AG10803 (cell line): ENCODE measurements around the gene MROH2B.

Experiments
- DNase-seq: peaks from one replicate; pipeline ENCODE4 v3.0.0; 2010; ENCODE audit warnings: low read depth
- H3K4me3 ChIP-seq: 2 replicates; pipeline ENCODE4 v1.5.1; 2011; ENCODE audit warnings: mild to moderate bottlenecking, low read length, control low read depth
- TF ChIP-seq, protein P1 (sequence below): conservative IDR thresholded peaks from 2 replicates; pipeline ENCODE4 v1.5.1; 2011; ENCODE audit warnings: mild to moderate bottlenecking, low read length, control low read depth, inconsistent platforms

Gene MROH2B

DNA sequence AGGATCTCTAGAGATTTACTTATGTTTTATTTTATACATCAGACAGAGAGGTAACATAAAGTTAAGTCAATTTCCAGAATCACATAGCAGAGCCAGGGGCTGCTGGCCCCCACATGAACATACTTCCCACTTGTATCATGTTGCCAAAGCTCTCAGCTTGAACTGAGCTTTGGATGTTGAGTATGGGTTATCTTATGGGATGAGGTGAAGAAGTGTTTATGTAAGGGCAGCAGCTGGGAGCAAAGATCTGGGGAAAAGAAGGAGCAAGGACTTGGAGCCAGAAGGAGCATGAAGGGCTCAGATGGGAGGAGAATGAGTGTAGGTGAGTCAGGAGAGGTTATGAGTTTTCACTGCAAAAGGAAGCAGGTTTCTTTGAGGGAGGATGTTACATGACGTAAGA is 72.0 kb downstream of the MROH2B start:
- no peak overlapping the region for H3K4me3 ChIP-seq
- DNase-seq, result no peak

GRCh38 chr5:40995801-40996586 is 75.1 kb downstream of the MROH2B start:
- DNase-seq, result no peak
- TF ChIP-seq, protein P1, sequence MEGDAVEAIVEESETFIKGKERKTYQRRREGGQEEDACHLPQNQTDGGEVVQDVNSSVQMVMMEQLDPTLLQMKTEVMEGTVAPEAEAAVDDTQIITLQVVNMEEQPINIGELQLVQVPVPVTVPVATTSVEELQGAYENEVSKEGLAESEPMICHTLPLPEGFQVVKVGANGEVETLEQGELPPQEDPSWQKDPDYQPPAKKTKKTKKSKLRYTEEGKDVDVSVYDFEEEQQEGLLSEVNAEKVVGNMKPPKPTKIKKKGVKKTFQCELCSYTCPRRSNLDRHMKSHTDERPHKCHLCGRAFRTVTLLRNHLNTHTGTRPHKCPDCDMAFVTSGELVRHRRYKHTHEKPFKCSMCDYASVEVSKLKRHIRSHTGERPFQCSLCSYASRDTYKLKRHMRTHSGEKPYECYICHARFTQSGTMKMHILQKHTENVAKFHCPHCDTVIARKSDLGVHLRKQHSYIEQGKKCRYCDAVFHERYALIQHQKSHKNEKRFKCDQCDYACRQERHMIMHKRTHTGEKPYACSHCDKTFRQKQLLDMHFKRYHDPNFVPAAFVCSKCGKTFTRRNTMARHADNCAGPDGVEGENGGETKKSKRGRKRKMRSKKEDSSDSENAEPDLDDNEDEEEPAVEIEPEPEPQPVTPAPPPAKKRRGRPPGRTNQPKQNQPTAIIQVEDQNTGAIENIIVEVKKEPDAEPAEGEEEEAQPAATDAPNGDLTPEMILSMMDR, result no peak
- H3K4me3 ChIP-seq, result no peak overlapping the region

More for the DNA sequence above, 72.0 kb downstream of the MROH2B start:
- TF ChIP-seq, protein P1, result no peak

- no peak for DNase-seq
- TF ChIP-seq, protein P1, result no peak
- H3K4me3 ChIP-seq, result no peak overlapping the region
These were observed 79.1 kb downstream of the MROH2B start for GRCh38 chr5:40991981-40992559.

DNA sequence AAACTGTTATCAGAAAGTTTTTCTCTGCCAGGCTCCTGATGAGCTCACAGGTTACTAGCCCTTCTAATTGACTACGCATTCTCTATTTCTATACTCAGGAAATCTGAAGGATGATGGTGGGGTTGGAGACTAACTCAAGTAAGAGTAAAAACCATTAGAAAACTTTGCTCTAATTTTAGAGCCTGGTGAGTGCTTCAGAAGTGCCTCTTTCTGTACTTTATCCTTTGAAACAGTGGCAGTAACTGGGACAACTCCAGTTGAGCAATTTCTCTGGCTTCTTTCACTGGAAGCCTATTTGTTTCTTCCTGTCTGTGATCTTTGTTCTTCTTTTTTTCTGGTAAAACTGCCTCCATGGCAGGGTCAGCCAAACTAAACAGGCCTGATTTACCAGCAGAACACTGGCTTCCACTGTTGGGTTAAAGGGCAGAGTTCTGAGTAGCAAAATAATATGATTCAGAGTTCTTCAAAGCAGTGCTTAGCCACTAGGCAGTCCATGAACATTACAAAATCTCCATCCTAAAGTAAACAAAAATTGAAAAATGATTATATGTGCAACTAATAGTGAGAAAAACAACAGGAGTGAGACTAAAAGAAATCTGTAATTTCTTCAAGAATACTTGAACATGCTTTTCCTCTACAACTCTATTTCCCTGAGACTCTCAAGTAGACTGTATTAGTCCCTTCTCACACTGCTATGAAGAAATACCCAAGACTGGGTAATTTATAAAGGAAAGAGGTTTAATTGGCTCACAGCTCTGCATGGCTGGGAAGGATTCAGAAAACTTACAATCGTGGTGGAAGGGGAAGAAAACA is 79.8 kb downstream of the MROH2B start:
- H3K4me3 ChIP-seq, result no peak overlapping the region
- DNase-seq, result no peak
- TF ChIP-seq, protein P1, result no peak

DNA sequence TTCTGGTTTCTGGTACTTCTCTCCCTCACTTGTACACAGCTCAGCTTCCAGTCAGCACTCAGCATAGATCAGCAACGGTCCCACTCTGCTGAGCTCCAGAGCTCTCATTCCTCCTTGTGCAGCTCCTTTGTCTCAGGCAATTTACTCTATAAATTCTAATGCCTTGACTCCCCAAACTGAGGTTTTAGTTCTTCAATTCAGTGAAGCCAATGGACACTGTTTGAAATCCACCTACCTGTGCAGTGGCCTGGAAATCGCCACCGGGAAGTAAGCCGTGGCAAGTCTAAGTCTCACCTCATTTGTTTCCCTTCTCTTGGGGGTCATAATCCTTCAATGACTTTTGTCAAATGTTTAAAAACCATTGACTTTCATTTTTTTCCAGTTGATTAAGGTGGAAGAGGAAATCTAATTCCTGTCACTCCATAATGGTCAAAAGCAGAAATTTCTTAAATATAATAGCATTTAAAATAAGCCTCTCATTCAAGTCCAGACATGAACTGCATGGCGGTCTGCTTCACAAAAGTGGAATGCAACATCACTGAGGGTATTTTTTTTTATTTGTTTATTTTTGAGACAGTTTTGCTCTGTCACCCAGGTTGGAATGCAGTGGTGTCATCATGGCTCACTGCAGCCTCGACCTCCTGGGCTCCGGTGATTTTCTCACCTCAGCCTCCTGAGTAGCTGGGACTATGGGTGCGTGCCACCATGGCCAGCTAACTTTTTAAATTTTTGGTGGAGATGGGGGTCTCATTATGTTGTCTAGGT is 82.2 kb downstream of the MROH2B start:
- H3K4me3 ChIP-seq, result no peak overlapping the region
- no peak for DNase-seq
- TF ChIP-seq, protein P1, result no peak

- TF ChIP-seq, protein P1, result no peak
- no peak for DNase-seq
- no peak overlapping the region for H3K4me3 ChIP-seq
These were observed 83.8 kb downstream of the MROH2B start for GRCh38 chr5:40987349-40987748.
